Epithelial cell of prostate (primary cell): Measurements from ENCODE around the gene KIAA1958.
A peak's percentile ranks its signal among the peaks of the same experiment; 100 is the strongest.

ENCODE experiments used
- DNase-seq: peaks from one replicate; pipeline ENCODE4 v3.0.0-alpha.2; 2011; ENCODE audit warnings: low read depth, low spot score
- H3K27ac ChIP-seq: fragments of 450-650 bp; 2 replicates; pipeline ENCODE4 v1.5.1; 2017; ENCODE audit warnings: mild to moderate bottlenecking

The KIAA1958 gene

GRCh38 chr9:112520656-112521055 lies 34.0 kb downstream of the KIAA1958 start:
- no peak for DNase-seq

DNA sequence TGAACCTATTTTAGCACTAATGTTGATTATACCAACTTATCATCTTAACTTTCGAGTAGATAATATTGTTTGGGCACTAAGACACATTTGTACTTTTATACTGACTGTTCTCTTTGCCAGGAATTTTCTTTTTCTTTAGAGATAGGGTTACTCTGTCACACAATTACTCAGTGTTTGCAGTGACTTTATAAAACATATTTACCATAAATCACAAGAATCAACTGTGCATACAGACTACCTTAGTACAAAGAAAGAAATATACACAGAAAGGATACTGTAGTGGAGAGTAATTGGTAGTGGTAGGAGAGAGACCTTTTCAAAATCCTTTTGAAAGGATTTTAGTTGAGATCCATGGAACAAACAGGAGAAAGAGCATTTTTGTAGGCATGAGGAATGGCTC lies 40.3 kb downstream of the KIAA1958 start:
- no peak overlapping the region for H3K27ac ChIP-seq
- DNase-seq: no peak

More at GRCh38 chr9:112520656-112521055, 34.0 kb downstream of the KIAA1958 start:
- H3K27ac ChIP-seq: no peak overlapping the region

GRCh38 chr9:112527959-112528358 lies 41.3 kb downstream of the KIAA1958 start:
- no peak overlapping the region for H3K27ac ChIP-seq
- DNase-seq: no peak

DNA sequence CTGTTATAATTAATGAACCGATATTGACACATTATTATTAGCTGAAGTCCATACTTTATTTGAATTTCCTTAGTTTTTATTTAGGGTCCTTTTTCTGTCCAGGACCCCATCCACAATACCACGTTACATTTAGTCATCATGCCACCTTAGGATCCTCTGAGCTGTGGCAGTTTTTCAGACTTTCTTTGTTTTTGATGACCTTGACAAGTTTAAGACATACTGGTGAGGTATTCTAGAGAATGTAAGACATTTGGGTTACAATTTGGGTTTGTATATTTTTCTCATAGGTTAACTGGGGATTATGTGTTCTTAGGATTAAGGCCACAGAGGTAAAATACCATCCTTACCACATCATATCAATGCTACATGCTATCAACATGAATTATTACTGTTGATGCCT lies 42.7 kb downstream of the KIAA1958 start:
- no peak overlapping the region for H3K27ac ChIP-seq
- no peak for DNase-seq

DNA sequence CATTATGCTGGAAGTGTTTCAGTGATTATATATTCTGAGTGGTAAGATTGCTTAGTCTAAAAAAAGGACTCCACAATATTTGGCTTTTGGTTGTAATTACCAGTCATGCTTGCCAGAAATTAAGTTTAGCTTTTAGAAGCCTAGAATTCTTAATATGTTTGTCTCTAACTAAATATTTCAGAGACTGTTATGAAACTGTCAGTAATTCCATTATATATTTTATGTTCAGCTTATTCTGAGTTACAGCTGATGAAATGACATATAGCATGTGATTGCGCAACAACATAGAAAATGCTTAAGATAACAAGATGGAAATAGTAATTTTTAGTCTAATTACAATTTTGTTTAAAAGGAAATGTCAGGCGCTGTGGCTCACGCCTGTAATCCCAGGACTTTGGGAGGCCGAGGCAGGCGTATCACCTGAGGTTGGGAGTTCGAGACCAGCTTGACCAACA lies 44.2 kb downstream of the KIAA1958 start:
- no peak for DNase-seq
- no peak overlapping the region for H3K27ac ChIP-seq

DNA sequence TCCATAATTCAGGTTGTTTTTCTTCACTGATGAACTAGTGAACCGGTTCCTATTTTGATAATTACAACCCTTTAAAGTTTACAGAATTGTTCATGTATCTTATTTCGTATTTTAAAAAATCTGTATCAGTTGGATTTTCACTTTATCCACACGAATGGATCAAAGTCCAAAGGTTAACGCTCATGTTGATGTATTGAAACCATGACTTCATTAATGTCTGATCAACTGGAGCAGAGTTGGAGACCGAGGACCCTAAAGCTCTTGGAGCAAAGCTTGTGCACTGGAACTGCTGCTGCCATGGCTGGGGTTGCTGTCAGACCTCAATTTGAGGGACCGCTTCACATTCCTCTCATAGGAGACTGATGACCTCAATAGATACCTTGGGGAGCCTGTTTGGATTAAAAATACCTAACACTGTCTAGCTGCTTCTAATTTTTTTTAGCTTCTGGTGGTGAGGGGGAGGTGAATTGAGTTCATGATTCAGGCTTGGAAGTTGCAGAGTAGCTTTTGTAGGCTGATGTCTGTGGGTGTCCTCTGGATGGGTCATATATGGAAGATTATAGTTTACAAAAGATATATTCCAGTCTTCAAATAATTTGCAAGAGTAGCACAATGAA lies 45.1 kb downstream of the KIAA1958 start:
- no peak overlapping the region for H3K27ac ChIP-seq
- DNase-seq: no peak

GRCh38 chr9:112532427-112532826 lies 45.8 kb downstream of the KIAA1958 start:
- no peak for DNase-seq
- no peak overlapping the region for H3K27ac ChIP-seq

DNA sequence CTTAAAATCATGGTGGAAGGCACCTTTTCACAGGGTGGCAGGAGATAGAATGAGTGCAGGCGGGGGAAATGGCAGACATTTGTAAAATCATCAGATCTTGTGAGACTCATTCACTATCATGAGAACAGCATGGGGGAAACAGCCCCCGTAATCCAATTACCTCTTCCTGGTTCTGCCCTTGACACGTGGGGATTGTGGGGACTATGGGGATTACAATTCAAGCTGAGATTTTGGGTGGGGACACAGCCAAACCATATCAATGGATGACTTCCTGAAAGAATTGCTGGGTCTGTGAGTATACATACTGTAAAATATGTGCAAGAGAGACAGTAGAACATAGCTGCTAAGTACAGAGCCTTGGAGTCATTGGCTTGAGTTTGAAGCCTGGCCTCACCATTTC lies 47.0 kb downstream of the KIAA1958 start:
- no peak for DNase-seq
- H3K27ac ChIP-seq: no peak overlapping the region

- no peak for DNase-seq
Measured at GRCh38 chr9:112535301-112535700, 48.7 kb downstream of the KIAA1958 start.

GRCh38 chr9:112535811-112536210 lies 49.2 kb downstream of the KIAA1958 start:
- no peak for DNase-seq

More at GRCh38 chr9:112535301-112535700, 48.7 kb downstream of the KIAA1958 start:
- H3K27ac ChIP-seq: no peak overlapping the region

DNA sequence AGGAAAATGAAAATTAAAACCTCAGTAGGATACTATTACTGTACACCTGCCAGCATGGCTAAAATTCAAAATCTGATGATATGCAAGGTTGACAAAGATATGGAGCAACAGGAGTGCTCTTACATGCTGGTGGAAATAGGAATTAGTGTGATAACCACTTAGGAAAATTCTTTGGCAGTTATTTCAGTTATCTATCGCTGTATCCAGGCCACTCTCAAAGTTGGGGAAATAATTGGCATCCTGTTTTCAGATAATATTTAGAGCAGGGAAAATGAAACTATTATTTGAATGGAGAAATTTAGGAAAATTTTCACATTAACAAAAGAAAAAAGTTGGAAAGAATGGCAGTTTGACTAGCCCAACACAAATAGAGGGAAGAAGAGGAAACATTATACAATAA lies 50.9 kb downstream of the KIAA1958 start:
- DNase-seq: no peak
- H3K27ac ChIP-seq: no peak overlapping the region

More at GRCh38 chr9:112535811-112536210, 49.2 kb downstream of the KIAA1958 start:
- H3K27ac ChIP-seq: no peak overlapping the region

DNA sequence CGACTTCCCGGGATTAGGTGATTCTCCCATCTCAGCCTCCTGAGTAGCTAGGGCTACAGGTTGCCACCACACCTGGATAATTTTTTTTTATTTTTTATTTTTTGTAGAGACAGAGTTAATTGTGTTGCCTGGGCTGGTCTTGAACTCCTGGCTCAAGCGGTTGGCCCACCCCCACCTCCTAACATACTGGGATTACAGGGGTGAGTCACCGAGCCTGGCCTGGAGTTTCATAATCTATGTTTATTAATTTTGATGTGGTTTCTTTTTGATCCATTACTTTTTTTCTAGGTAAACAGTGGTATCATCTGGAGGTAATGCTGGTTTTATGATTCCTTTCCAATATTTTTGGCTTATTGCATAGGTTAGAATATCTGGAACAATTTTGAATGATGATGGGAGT lies 54.2 kb downstream of the KIAA1958 start:
- H3K27ac ChIP-seq: no peak overlapping the region
- no peak for DNase-seq

- H3K27ac ChIP-seq: no peak overlapping the region
- DNase-seq: no peak
Measured at GRCh38 chr9:112541685-112542084, 55.1 kb downstream of the KIAA1958 start.

DNA sequence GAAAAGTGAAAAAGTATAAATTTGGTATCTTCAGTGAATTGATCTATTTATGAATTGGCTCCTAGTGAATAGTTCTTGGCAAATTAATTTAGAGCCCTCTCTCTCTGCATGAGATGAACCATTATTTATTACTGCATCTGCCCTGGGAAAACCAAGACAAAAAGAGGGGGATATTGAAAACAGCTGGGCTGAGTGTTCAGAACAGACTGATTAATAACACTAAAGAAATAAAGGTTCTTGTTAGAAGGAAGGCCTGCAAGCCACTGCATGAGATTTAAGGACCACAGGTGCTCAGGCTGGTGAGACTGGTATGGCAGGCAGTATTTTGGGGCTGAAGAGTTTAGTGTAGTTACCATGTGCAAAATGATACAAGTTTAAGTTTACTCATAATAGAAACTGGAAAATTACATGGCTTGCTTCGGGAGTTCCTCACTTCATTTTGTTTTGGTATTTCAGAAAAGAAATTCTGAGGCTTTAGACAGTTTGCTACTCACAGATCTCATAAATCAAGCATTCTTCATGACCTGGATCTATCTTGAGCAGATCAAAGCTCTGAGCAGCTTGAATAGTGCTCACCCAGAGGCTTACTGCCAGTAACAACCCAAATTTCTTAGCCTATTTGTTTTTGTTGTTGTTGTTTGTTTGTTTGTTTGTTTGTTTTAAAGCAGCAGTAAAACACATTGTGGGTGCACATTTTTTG lies 56.1 kb downstream of the KIAA1958 start:
- no peak for DNase-seq
- H3K27ac ChIP-seq: no peak overlapping the region

DNA sequence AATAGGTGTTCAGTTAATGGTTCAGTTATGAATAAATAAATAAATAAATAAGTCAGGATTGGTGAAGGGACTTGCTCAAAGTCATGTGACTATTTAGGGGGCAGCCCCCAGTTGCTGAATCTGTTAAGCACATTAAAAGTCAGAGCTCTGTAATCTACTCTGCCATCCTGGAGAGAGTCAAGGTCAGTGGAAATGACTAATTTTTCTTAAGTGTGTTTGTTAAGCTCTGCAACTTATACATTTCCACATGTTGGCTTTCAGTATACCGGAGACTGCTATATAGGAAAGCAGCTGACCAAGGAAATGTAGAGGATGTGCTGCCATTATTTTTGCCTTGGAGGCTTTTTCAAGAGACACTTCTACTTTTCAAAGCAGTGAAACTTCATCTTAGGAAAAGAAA lies 57.9 kb downstream of the KIAA1958 start:
- DNase-seq: no peak
- no peak overlapping the region for H3K27ac ChIP-seq

DNA sequence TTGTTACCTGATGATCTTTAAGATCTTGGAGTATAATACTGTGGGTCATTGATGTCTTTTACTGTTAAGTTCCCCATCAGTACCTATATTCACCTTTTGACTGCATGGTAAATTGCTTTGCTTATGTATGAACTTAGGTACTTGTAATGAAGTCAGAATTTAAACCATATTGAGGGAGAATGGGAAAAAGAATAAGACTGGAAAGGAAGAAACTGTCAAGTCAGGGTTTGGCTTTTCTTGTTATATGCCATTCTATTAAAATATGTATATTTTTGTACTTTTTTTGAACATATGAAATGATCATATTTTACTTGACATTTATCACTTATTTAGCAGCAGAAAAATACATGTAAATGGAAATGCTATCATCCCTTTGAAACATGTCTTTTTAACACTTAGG lies 58.6 kb downstream of the KIAA1958 start:
- no peak overlapping the region for H3K27ac ChIP-seq
- DNase-seq: no peak

DNA sequence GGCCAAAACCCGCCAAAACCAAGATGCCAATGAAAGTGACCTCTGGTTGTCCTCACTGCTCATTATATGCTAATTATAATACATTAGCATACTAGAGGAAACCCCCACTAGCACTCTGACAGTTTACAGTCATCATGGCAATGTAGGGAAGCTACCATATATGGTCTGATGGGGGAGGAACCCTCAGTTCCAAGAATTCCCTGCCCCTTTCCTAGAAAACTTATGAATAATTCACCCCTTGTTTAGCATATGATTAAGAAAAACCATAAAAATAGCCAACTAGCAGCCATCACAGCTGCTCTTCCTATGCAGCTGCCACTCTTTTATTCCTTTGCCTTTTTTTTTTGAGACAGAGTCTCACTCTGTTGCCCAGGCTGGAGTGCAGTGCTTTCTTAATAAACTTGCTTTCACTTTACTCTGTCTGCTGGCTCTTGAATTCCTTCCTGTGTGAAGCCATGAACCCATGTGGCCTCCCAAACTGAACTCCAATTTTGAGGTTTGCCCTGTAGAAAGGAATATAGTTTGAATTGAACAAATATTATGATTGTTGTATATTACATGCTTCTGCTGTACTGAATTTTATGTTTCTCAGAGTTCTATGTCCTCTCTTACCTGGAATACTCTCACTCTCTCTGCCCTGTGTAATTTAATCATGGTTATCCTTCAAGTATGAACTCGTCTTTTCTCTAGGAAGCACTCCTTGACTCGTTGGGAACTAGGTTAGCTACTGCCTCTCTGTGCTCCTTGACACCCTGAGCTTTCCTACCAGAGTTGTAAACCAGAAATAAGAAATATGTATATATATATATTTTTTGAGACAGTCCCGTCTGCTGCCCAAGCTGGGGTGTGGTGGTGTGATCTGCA lies 59.8 kb downstream of the KIAA1958 start:
- no peak for DNase-seq
- H3K27ac ChIP-seq: peak overlapping the region; percentile 38

DNA sequence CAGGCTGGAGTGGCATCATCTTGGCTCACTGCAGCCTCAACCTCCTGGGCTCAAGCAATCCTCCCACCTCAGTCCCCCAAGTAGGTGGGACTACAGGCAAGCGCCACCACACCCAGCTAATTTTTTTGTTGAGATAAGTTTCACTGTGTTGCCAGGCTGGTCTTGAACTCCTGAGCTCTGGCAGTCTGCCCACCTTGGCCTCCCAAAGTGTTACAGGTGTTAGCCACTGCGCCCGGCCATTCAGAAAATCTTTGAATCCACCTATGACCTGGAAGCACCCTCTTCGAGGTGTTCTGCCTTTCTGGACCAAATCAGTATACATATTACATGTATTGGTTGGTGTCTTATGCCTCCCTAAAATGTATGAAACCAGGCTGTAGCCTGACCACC lies 61.4 kb downstream of the KIAA1958 start:
- no peak overlapping the region for H3K27ac ChIP-seq
- DNase-seq: no peak

GRCh38 chr9:112548836-112549595 lies 62.4 kb downstream of the KIAA1958 start:
- no peak overlapping the region for H3K27ac ChIP-seq
- no peak for DNase-seq

GRCh38 chr9:112550531-112550930 lies 63.9 kb downstream of the KIAA1958 start:
- peak; percentile 49 for DNase-seq

More at GRCh38 chr9:112550531-112550930, 63.9 kb downstream of the KIAA1958 start:
- H3K27ac ChIP-seq: peak overlapping the region; percentile 33
